Measurements from ENCODE around the gene LIMCH1. TPM values are rescaled to one million over a fixed set of nuclear protein-coding genes. Genes with fewer than 3 reads are reported as not detected.

Gene LIMCH1
- polyA plus RNA-seq, 1 donor (not counting 4 experiments of a cell fraction or from before 2014, with no cell fraction given), result 1.1 TPM

- no peaks in the 10 kb centered on the region for H3K79me2 ChIP-seq (ENCODE audit: control insufficient read depth, insufficient read depth, low read length)
- no peak overlapping the region for H3K9ac ChIP-seq (ENCODE audit: control insufficient read depth, extremely low read depth, insufficient read depth, low read length)
- H3K9me3 ChIP-seq (ENCODE audit: control insufficient read depth, low read depth, low read length), result no peaks in the 10 kb centered on the region
- no peaks in the 10 kb centered on the region for H3K36me3 ChIP-seq (ENCODE audit: control insufficient read depth in 2 of 2, extremely low read depth in 1 of 2, insufficient read depth in 2 of 2, low read length in 2 of 2)
- H3K27ac ChIP-seq (ENCODE audit: control insufficient read depth, insufficient read depth, low read length), result no peak overlapping the region
- H3K9me1 ChIP-seq (ENCODE audit: control insufficient read depth, extremely low read depth, insufficient read depth, low read length), result no peaks in the 10 kb centered on the region
- no peak overlapping the region for H3K4me2 ChIP-seq (ENCODE audit: control insufficient read depth, extremely low read depth, insufficient read depth, low read depth, low read length)
- H4K20me1 ChIP-seq (ENCODE audit: control insufficient read depth, extremely low read depth, insufficient read depth, low read length), result no peaks in the 10 kb centered on the region
- no peak overlapping the region for H3K4me3 ChIP-seq (ENCODE audit: control insufficient read depth in 2 of 3, extremely low read depth in 1 of 3, insufficient read depth in 2 of 3, low read depth in 1 of 3, low read length in 3 of 3)
- no peak for TF ChIP-seq CTCF (optimal IDR thresholded peaks at IDR 0.05 in 1 of 3, IDR thresholded peaks at IDR 0.05 in 1 of 3, conservative IDR thresholded peaks at IDR 0.05 in 1 of 3; ENCODE audit: extremely low read depth in 1 of 3, insufficient read depth in 2 of 3, low read length in 3 of 3)
- TF ChIP-seq EZH2 (IDR thresholded peaks at IDR 0.05; ENCODE audit: low read length), result no peak
- H3K4me1 ChIP-seq (ENCODE audit: control insufficient read depth, extremely low read depth, insufficient read depth, low read length), result peaks cover 30% of the 10 kb centered on the region
- dilution Hi-C loops (cut with MboI; ENCODE audit: extremely low pct_ligation_motif_present, low sequenced_read_pairs), result no loop called here
- DNase-seq (ENCODE audit: low read depth, low spot score), result no peak
- no peaks in the 10 kb centered on the region for H3K27me3 ChIP-seq (ENCODE audit: control insufficient read depth, extremely low read depth, insufficient read depth, low read length)
- no peak overlapping the region for H2AFZ ChIP-seq (ENCODE audit: control insufficient read depth, low read length)
- FAIRE-seq, result no peak
Measured at GRCh38 chr4:41715155-41715554, 177.2 kb downstream of the LIMCH1 start.

- Histone ChIP-seq H3K27ac (ENCODE audit: control insufficient read depth, insufficient read depth, low read length) (peak overlapping the region; percentile 33), H4K20me1 (ENCODE audit: control insufficient read depth, extremely low read depth, insufficient read depth, low read length) (no peaks in the 10 kb centered on the region), H3K27me3 (ENCODE audit: control insufficient read depth, extremely low read depth, insufficient read depth, low read length) (no peaks in the 10 kb centered on the region), H2AFZ (ENCODE audit: control insufficient read depth, low read length) (no peak overlapping the region), H3K4me3 (ENCODE audit: control insufficient read depth in 2 of 3, extremely low read depth in 1 of 3, insufficient read depth in 2 of 3, low read depth in 1 of 3, low read length in 3 of 3) (no peak overlapping the region), H3K36me3 (ENCODE audit: control insufficient read depth in 2 of 2, extremely low read depth in 1 of 2, insufficient read depth in 2 of 2, low read length in 2 of 2) (no peaks in the 10 kb centered on the region), H3K4me2 (ENCODE audit: control insufficient read depth, extremely low read depth, insufficient read depth, low read depth, low read length) (peak overlapping the region; percentile 24), H3K9me1 (ENCODE audit: control insufficient read depth, extremely low read depth, insufficient read depth, low read length) (no peaks in the 10 kb centered on the region), H3K79me2 (ENCODE audit: control insufficient read depth, insufficient read depth, low read length) (no peaks in the 10 kb centered on the region), H3K4me1 (ENCODE audit: control insufficient read depth, extremely low read depth, insufficient read depth, low read length) (peaks cover 18% of the 10 kb centered on the region), H3K9ac (ENCODE audit: control insufficient read depth, extremely low read depth, insufficient read depth, low read length) (no peak overlapping the region), H3K9me3 (ENCODE audit: control insufficient read depth, low read depth, low read length) (no peaks in the 10 kb centered on the region)
- dilution Hi-C loops (cut with MboI; ENCODE audit: extremely low pct_ligation_motif_present, low sequenced_read_pairs), result no loop called here
- no peak for TF ChIP-seq CTCF (optimal IDR thresholded peaks at IDR 0.05 in 1 of 3, IDR thresholded peaks at IDR 0.05 in 1 of 3, conservative IDR thresholded peaks at IDR 0.05 in 1 of 3; ENCODE audit: extremely low read depth in 1 of 3, insufficient read depth in 2 of 3, low read length in 3 of 3)
- TF ChIP-seq EZH2 (IDR thresholded peaks at IDR 0.05; ENCODE audit: low read length), result no peak
- DNase-seq (ENCODE audit: low read depth, low spot score) (peak; percentile 33), FAIRE-seq (no peak)
Measured at GRCh38 chr4:41718907-41719306, 180.9 kb downstream of the LIMCH1 start.

Data from keratinocyte (primary cell).